Epidermal melanocyte (primary cell): ENCODE data around the gene SLC13A4.
"Not testable (repeated sequence)": the region's sequence is repeated elsewhere in the genome, so short reads cannot be mapped to it uniquely, and the experiment has no call there.

ENCODE experiments used
- DNase-seq: peaks from one replicate; pipeline ENCODE4 v3.0.0; 2011; ENCODE audit warnings: low spot score; ENCODE audit not compliant: insufficient read length

The SLC13A4 gene

GRCh38 chr7:135753616-135754413 is 25.8 kb upstream of the SLC13A4 start:
- no peak for DNase-seq

DNA sequence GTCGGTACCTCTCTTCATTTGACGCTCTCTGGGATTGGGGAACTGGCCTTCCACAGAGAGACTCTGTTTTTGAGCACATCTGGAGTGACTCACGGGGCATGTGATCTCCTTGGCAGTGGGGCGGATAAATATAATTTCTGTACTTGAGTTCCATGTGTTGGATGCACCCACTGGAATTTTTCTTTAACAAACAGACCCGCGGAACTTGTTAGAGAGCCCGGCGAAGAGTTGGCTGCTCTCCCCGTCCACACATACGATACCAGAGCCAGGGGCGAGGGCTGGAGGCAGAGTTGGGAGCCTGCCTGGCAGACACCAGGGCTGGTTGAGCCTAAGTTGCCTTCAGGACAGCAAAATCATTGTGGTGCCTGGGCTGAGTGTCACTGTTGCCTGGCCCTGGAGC is 20.8 kb upstream of the SLC13A4 start, which contains the start of gene FAM180A:
Gene FAM180A (minus strand): TSS at position 44 of the 400 bp plus-strand sequence. CDS start 233 bp downstream, outside the sequence.
- DNase-seq, result no peak

DNA sequence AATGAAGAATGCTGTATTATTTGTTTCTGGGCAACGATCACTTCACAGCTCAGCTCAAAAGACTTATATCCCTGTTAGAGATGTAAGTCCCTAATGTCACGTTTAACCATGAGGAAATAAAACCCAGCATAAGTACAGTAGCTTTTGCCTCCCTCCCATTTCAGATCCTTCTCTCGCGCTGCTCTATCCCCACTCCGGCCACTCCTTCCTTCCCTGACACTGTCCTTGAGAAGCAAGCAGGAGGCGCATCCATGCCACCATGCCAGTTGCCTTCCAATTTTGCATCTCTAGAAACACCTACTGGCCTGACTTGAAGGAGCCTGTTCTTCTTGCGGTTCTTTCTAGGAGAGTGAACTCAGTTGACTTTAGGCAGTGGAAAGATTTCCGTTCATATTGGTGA is 19.4 kb upstream of the SLC13A4 start:
- no peak for DNase-seq

DNA sequence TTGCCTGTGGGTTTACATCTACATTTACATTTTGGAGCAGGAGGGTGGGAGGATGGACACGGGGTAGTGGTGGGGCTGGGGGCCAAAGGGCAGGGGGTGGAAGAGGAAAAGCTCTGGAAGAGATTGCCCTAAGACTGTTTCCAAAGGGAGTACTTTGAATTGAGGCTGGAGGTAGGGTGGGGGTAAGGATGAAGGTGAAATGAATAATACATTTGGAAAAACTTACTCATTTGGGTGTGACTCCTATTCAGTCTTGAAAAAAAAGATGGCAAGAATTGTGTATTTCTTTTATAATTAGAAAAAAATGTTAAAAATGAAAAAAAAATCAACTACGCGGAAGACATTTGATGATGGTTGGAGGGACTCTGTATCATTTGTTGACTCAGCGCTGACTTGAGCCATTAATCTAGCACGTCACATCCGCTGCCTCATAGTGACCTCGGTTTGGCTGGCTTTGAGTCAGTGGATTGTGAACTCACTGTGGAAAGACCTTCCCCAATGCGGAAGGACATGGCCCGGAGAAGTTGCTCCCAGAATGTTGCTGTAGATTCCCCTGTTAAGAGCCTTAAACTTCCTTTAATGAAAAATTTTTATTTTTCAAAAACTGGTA is 17.8 kb upstream of the SLC13A4 start:
- DNase-seq, result no peak

GRCh38 chr7:135744938-135745702 is 17.1 kb upstream of the SLC13A4 start:
- no peak for DNase-seq

GRCh38 chr7:135743907-135744731 is 16.1 kb upstream of the SLC13A4 start:
- no peak for DNase-seq

GRCh38 chr7:135742371-135742770 is 14.4 kb upstream of the SLC13A4 start:
- DNase-seq, result no peak

DNA sequence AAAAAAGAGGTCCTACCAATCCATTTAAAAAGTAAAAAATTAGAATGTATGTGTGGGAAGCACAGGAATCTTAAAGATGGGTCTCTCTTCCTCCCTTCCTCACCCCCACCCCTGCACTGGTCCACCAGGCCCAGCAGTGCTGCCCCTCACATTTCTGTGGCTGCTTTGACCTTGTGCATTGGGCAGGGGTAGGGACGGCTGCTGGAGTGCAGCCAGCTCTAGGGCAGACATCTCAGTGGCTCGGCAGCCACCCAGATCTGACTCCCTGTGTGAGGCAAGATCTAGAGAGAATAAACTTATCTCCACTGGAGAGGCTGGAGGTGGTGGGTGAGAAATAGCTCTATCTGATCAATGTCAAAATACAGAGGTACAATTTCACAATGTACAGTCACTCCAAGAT is 13.9 kb upstream of the SLC13A4 start:
- no peak for DNase-seq

DNA sequence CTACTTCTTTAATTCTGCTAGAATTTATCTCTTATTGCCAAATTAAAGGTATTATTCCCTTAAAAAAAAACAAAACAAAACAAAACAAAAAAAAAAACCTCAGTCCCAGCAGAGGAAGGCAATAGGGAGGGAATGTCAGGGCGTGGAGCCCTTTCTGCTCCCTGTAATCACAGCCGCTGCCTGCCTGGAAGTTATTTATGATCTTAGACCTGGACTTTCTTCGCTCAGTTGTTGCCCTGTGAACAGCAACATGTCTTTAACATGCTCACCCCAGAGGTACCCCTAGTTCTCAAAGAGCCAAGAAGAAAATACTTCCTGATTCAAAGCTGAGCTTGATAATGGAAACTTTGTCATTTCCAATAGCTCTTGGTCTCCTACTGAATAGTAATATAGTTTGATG is 12.9 kb upstream of the SLC13A4 start:
- no peak for DNase-seq

DNA sequence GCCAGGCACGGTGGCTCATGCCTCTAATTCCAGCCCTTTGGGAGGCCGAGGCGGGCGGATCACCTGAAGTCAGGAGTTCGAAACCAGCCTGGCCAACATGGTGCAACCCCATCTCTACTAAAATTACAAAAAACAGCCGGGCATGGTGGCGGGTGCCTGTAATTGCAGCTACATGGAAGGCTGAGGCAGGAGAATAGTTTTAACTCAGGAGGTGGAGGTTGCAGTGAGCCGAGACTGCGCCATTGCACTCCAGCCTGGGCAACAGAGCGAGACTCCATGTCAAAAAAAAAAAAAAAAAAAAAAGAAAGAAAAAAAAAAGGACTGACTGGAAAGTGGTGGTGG is 9.3 kb upstream of the SLC13A4 start:
- not testable (repeated sequence) for DNase-seq

- no peak for DNase-seq
These were observed 8.8 kb upstream of the SLC13A4 start for GRCh38 chr7:135736586-135737305.

DNA sequence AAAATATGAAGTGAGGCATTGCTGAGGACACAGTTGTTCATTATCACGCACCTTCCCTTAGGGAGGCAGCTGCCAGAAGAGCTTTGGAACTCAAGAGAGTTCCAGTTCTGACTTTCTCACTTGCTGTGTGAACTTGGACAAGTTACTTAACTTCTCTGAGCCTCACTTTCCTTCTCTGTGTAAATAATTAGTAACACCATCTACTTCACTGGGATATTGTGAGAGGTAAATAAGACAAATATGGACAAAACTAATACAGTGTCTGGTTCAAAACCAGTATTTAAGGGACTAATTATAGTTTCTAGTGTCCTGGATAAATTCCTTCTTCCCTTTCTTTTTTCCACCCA is 6.3 kb upstream of the SLC13A4 start:
- DNase-seq, result no peak

GRCh38 chr7:135733603-135734342 is 5.8 kb upstream of the SLC13A4 start:
- no peak for DNase-seq

- no peak for DNase-seq
These were observed 3.1 kb upstream of the SLC13A4 start for GRCh38 chr7:135731131-135731530.

DNA sequence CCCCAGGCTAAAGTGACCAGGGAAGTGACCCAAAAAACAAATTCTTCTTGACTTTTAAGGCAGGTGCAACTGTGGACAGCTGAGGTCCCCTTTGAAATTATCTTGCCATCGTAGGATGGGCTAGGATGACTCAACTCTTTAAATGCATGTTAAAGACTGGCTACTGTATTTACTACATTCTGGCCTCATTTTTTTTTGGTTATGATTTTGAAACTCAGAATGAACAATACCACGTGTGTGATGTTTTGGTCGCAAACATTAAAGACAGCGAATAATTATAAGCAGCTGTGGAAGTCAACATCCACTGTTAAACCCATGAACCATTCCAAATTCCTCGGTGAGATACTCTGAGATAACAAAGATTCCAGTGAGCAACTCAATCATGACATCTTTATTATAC is 1.2 kb upstream of the SLC13A4 start:
- DNase-seq, result no peak

DNA sequence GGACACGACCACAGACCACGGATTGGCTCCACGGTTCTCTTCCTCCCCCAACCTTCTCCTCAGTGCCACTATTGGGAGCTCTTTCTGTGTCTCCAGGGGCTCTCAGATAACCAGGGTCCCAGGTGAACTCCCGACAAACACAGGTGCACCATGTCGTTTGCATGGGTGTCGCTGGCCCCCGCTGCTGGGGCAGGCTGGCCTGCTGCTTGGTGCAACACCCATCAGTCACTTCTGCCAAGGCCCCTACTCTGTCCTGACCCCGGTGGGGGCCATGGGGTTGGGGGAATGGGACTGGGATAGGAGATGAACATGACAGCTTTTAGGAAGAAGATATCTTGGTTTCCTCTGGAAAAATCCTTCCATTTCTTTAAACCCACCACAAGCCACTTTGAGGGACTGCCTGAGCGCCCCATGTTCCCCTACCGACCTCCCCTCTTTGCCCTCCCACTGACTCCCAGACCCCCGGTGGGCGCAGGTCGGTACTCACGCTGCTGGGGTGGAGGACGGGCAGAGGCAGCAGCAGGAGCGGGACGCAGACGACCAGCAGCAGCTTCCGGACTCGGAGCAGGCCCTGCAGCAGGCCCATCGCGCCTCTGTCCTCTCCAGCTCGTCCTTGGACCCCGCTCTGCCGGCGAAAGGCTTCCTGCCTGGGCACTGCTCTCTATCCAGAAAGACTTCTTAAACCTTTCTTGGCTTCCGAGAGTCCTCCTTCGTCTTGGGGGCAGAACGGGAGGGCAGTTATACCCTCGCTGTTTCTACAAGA is 894 bp downstream of the SLC13A4 start:
- DNase-seq, result no peak

- no peak for DNase-seq
These were observed 1.7 kb downstream of the SLC13A4 start for GRCh38 chr7:135726276-135726788.

DNA sequence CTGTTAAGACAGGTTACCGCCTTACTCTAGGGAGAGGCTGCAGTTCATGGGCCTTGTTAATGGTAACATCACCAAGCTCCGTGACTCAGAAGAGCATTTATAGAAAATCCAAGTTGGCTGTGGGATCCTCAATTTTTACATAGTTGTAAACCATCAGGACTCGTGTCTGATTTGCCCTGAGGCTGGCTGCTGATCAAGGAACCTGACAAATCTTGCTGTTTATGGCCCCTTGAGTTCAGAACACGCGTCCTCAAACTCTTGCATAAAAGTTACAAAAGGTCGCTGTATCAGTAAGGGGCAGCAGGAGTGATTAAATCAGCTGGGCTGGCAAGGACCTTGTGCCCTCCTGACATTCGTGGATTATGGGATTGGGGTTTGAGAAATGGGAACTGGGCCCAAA is 4.6 kb downstream of the SLC13A4 start:
- no peak for DNase-seq

- DNase-seq, result no peak
These were observed 6.7 kb downstream of the SLC13A4 start for GRCh38 chr7:135721198-135721820.
